Keratinocyte (primary cell): ENCODE measurements around the gene SNRPD3. TPM values are rescaled to one million over a fixed set of nuclear protein-coding genes. Genes with fewer than 3 reads are reported as not detected.

ENCODE experiments used
- DNase-seq: peaks from one replicate; pipeline ENCODE4 v3.0.0-alpha.2; 2011; ENCODE audit warnings: low read depth, missing footprints, low spot score
- FAIRE-seq: peaks from 2 replicates; lab custom pipeline; 2011; peaks lifted over from hg19 to GRCh38; lab: Jason Lieb, UNC
- H2AFZ ChIP-seq: 2 replicates; pipeline ENCODE4 v1.6.0; 2012; ENCODE audit warnings: low read length, control low read depth, inconsistent platforms; ENCODE audit not compliant: control insufficient read depth
- H3K27ac ChIP-seq: 2 replicates; pipeline ENCODE4 v1.5.1; 2011; ENCODE audit warnings: low read length; ENCODE audit not compliant: control insufficient read depth, insufficient read depth
- H3K27me3 ChIP-seq: 3 replicates; pipeline ENCODE4 v1.6.0; 2011; ENCODE audit warnings: low read length; ENCODE audit not compliant: control insufficient read depth, insufficient read depth; ENCODE audit errors: extremely low read depth
- H3K36me3 ChIP-seq, 2 experiments: 2 replicates in 1 of 2; 3 replicates in 1 of 2; pipeline ENCODE4 v1.5.1; 2011; ENCODE audit warnings: low read length in 2 of 2, mild to moderate bottlenecking in 1 of 2; ENCODE audit not compliant: control insufficient read depth in 2 of 2, insufficient read depth in 2 of 2; ENCODE audit errors: extremely low read depth in 1 of 2
- H3K4me1 ChIP-seq: 3 replicates; pipeline ENCODE4 v1.5.1; 2011; ENCODE audit warnings: low read length; ENCODE audit not compliant: control insufficient read depth, insufficient read depth; ENCODE audit errors: extremely low read depth
- H3K4me2 ChIP-seq: 3 replicates; pipeline ENCODE4 v1.6.0; 2011; ENCODE audit warnings: low read depth, low read length; ENCODE audit not compliant: control insufficient read depth, insufficient read depth; ENCODE audit errors: extremely low read depth
- H3K4me3 ChIP-seq, 3 experiments: fragments of 200-600 bp in 1 of 3; sonication (generic) in 1 of 3; 2 replicates in 2 of 3; 3 replicates in 1 of 3; pipeline ENCODE4 v1.5.1; 2011 to 2016; ENCODE audit warnings: low read length in 3 of 3, mild to moderate bottlenecking in 3 of 3, control low read depth in 2 of 3, inconsistent platforms in 1 of 3, low read depth in 1 of 3, mixed read lengths in 1 of 3, mixed run types in 1 of 3, moderate library complexity in 1 of 3; ENCODE audit not compliant: control insufficient read depth in 2 of 3, insufficient read depth in 2 of 3; ENCODE audit errors: extremely low read depth in 1 of 3
- H3K79me2 ChIP-seq: 2 replicates; pipeline ENCODE4 v1.6.0; 2012; ENCODE audit warnings: low read length; ENCODE audit not compliant: control insufficient read depth, insufficient read depth
- H3K9ac ChIP-seq: 3 replicates; pipeline ENCODE4 v1.6.0; 2011; ENCODE audit warnings: low read length; ENCODE audit not compliant: control insufficient read depth, insufficient read depth; ENCODE audit errors: extremely low read depth
- H3K9me1 ChIP-seq: 3 replicates; pipeline ENCODE4 v1.6.0; 2011; ENCODE audit warnings: low read length; ENCODE audit not compliant: control insufficient read depth, insufficient read depth; ENCODE audit errors: extremely low read depth
- H3K9me3 ChIP-seq: 2 replicates; pipeline ENCODE4 v1.5.1; 2012; ENCODE audit warnings: low read depth, low read length; ENCODE audit not compliant: control insufficient read depth
- H4K20me1 ChIP-seq: 3 replicates; pipeline ENCODE4 v1.6.0; 2011; ENCODE audit warnings: low read length; ENCODE audit not compliant: control insufficient read depth, insufficient read depth; ENCODE audit errors: extremely low read depth
- CTCF ChIP-seq, 3 experiments: IDR thresholded peaks in 1 of 3; conservative IDR thresholded peaks in 1 of 3; optimal IDR thresholded peaks in 1 of 3; 2 replicates in 2 of 3; 3 replicates in 1 of 3; pipeline versions ENCODE3 to v1.5.1; 2011; ENCODE audit warnings: low read length in 3 of 3, mild to moderate bottlenecking in 3 of 3, moderate library complexity in 2 of 3, control low read depth in 1 of 3, inconsistent platforms in 1 of 3; ENCODE audit not compliant: insufficient read depth in 2 of 3; ENCODE audit errors: extremely low read depth in 1 of 3
- EZH2 ChIP-seq: IDR thresholded peaks from one replicate; pipeline ENCODE4 v1.6.1; 2012; ENCODE audit warnings: inconsistent platforms, mild to moderate bottlenecking, low read length, moderate library complexity
- dilution Hi-C: fragments of 300-500 bp; cut with MboI; formaldehyde crosslinking; loops from one replicate; pipeline ENCODE4 v1.7.0; 2020; ENCODE audit warnings: low sequenced_read_pairs; ENCODE audit not compliant: extremely low pct_ligation_motif_present
- polyA plus RNA-seq, 5 experiments: library from polyadenylated mRNA; depleted of rRNA in 3 of 5; stranded (reverse) in 3 of 5; stranded (forward) in 1 of 5; unstranded in 1 of 5; fragments of >200 nt; gene quantifications; 1 replicate in 1 of 5; 2 replicates in 3 of 5; 3 replicates in 1 of 5; pipeline versions ENCODE4 v1.2.1 to v1.2.3, GENCODE V29; 2011 to 2012; ENCODE audit warnings: missing spikeins in 2 of 5, low read depth in 1 of 5, low replicate concordance in 1 of 5

Gene SNRPD3
- polyA plus RNA-seq, 1 donor (not counting 4 experiments of a cell fraction or from before 2014, with no cell fraction given): 135 TPM

- H3K79me2 ChIP-seq: no peaks in the 10 kb centered on the region
- TF ChIP-seq EZH2: no peak
- TF ChIP-seq CTCF (optimal IDR thresholded peaks at IDR 0.05 in 1 of 3, IDR thresholded peaks at IDR 0.05 in 1 of 3, conservative IDR thresholded peaks at IDR 0.05 in 1 of 3; ENCODE audit: extremely low read depth in 1 of 3, insufficient read depth in 2 of 3, low read length in 3 of 3): no peak
- no peak overlapping the region for H3K9ac ChIP-seq
- no peaks in the 10 kb centered on the region for H3K27me3 ChIP-seq
- no peaks in the 10 kb centered on the region for H3K9me3 ChIP-seq
- DNase-seq (no peak), FAIRE-seq (no peak)
- peaks cover 31 to 37% of the 10 kb centered on the region in 2 experiments for H3K36me3 ChIP-seq
- H3K4me1 ChIP-seq: no peaks in the 10 kb centered on the region
- no peak overlapping the region for H2AFZ ChIP-seq
- no peak overlapping the region for H3K4me3 ChIP-seq
- no peaks in the 10 kb centered on the region for H3K9me1 ChIP-seq
- H3K4me2 ChIP-seq: no peak overlapping the region
- H3K27ac ChIP-seq: no peak overlapping the region
- H4K20me1 ChIP-seq: no peaks in the 10 kb centered on the region
- dilution Hi-C loops: no loop called here
Observed at GRCh38 chr22:24542641-24543040, 13.2 kb upstream of the SNRPD3 start.

GRCh38 chr22:24543185-24543601 lies 12.6 kb upstream of the SNRPD3 start:
- H4K20me1 ChIP-seq: no peaks in the 10 kb centered on the region
- H3K9me1 ChIP-seq: no peaks in the 10 kb centered on the region
- H3K79me2 ChIP-seq: no peaks in the 10 kb centered on the region
- peaks cover 34 to 39% of the 10 kb centered on the region in 2 experiments for H3K36me3 ChIP-seq
- dilution Hi-C loops: no loop called here
- no peak overlapping the region for H3K4me3 ChIP-seq
- no peak overlapping the region for H3K27ac ChIP-seq
- H3K27me3 ChIP-seq: no peaks in the 10 kb centered on the region
- H3K9ac ChIP-seq: no peak overlapping the region
- no peak overlapping the region for H3K4me2 ChIP-seq
- H2AFZ ChIP-seq: no peak overlapping the region
- DNase-seq (no peak), FAIRE-seq (no peak)
- TF ChIP-seq CTCF (optimal IDR thresholded peaks at IDR 0.05 in 1 of 3, IDR thresholded peaks at IDR 0.05 in 1 of 3, conservative IDR thresholded peaks at IDR 0.05 in 1 of 3; ENCODE audit: extremely low read depth in 1 of 3, insufficient read depth in 2 of 3, low read length in 3 of 3) (no peak), EZH2 (no peak)
- H3K4me1 ChIP-seq: no peaks in the 10 kb centered on the region
- H3K9me3 ChIP-seq: no peaks in the 10 kb centered on the region
